ENCODE measurements around the gene FBXL15.
A peak's percentile ranks its signal among the peaks of the same experiment; 100 is the strongest.

Gene FBXL15

DNA sequence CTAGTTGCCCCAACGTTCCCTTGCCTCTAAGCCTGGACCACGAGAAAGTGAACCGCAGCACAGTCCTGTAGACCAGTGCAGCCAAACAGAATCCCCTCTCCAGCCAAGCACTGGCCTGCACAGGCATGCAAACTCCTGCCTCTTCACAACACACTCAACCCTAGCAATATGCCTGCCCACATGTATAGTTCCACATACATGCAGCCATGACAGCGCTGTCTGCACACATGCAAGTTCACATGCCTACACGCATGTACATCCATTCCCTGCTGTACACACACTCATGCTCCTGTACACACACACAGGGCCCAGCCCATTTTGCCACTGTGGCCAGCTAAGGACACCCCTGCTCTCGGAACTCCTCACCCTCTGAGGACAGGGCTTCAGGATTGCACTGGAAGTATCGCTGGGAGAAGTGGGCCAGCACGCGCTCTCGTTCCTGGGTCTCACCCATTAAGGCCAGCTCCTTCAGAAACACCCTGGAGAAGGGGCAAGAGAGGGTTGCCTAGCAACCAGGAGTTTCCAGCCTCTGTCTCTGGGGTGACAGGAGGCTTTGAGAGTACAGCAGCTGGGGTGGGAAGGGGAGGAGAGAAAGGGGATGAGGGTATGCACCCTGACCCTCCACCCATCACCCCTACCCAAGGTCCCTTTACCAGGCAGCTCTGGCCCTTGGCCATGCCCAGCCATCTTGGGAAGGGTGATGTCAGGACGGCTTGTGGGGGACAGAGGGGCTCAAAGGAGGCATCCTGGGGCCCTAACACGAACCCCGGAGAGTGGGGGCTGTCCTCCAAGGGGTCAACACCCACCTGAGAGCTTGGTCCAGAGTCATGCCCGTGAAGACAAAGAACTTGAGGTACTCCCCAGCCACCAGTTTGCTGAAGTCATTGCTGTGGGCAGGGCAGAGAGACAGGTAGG lies 9.0 kb upstream of the FBXL15 start:
- Mint-ChIP-seq H3K27ac (no peak overlapping the region), H3K27me3 (peaks cover 91% of the 10 kb centered on the region)

DNA sequence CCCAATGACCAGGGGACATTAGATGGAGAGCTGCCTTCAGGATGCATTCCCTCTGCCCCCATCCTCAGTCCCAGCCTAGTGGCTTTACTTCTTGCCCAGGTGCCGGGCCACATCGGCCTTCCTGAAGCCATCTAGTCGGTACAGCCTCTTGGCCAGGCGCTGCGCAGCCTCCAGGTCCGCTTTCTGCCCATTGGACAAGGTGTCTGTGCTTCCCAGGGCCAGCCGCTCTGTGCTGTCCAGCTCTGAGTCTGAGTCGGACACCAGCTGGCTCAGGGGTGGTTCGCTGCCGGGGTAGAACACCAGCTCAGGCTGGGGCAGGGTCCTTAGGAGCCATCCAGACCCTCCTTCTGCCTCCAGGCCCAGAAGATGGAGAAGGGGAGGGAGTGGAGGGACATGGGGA lies 8.3 kb upstream of the FBXL15 start:
- Mint-ChIP-seq H3K27ac (no peak overlapping the region), H3K4me3 (no peak overlapping the region), H3K4me1 (ENCODE audit: low read depth) (peaks cover 67% of the 10 kb centered on the region), H3K27me3 (peaks cover 90% of the 10 kb centered on the region), H3K36me3 (ENCODE audit: low read depth) (no peaks in the 10 kb centered on the region), H3K9me3 (no peaks in the 10 kb centered on the region)
- intact Hi-C loops (cut with micrococcal nuclease) = no loop called here

More for the DNA sequence above, 9.0 kb upstream of the FBXL15 start:
- Mint-ChIP-seq H3K4me1 (ENCODE audit: low read depth) (peaks cover 67% of the 10 kb centered on the region), H3K36me3 (ENCODE audit: low read depth) (no peaks in the 10 kb centered on the region), H3K9me3 (no peaks in the 10 kb centered on the region), H3K4me3 (no peak overlapping the region)
- intact Hi-C loops (cut with micrococcal nuclease) = no loop called here

DNA sequence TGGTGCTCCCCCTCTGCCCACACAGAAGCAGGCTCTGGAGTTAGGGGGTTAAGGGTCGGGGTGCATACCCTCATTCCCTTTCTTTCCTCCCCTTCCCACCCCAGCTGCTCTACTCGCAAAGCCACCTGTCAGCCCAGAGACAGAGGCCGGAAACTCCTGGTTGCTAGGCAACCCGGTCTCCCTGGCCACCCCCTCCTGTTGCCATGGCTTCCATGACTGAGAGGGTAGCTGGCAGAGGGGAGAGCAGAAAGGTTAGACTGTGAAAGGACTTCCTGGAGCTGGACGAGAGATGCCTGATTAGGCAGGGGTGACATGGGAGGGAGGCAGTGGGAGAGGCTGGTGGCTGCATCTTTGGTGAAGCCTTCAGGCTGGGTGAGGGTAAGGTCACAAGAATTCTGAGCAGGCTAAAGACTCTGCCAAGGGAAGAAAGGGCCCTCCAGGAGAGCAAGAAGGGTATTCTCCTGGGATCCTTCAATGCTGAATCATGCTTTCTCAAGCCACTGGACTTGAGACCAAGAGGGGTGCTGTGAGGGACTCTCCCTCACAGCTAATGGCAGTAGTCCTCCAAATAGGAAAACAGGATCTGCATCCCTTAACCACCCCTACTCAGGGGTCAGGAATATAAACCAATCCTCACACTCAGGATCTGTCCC lies 7.5 kb upstream of the FBXL15 start:
- Mint-ChIP-seq H3K9me3 (no peaks in the 10 kb centered on the region), H3K27ac (no peak overlapping the region), H3K36me3 (ENCODE audit: low read depth) (no peaks in the 10 kb centered on the region), H3K4me3 (no peak overlapping the region), H3K4me1 (ENCODE audit: low read depth) (peaks cover 66% of the 10 kb centered on the region), H3K27me3 (peaks cover 90% of the 10 kb centered on the region)
- intact Hi-C loops (cut with micrococcal nuclease) = no loop called here

DNA sequence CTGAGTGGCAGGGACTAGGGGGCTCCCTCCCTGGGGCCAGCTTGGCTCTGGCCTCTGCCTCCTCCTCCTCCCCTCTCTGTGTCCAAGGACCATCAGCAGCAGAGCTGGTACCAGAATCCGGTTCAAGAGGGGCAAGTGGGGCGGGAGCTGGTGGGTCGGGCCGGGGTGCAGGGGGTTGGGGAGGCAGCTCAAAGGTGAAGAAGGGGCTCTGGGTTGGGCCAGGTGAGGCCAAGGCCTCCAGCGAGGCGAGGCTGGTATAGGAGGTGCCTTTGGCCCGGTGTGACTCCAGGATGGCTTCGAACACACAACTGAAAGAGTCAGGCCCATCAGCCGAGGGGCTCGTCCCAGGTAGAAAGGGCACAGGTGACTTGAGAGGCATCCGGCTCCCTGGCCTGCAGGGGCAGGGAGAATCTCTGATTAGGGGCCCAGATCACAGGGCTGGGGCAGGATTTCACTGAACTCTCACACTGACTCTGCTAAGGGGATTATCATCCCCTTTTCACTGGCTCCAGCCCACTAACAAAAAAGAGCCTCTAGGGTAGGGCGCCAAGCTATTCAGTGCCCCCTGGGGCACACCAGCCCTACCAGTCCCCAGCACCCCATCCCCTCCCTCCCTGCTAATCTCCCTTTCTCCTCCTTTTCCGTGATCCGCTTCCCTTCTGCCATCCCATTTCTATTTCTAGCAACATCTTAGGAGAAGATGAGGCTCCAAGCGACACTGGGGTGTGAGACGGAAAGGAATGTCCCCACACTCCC lies 6.7 kb upstream of the FBXL15 start:
- Mint-ChIP-seq H3K27ac (peak overlapping the region; percentile 28), H3K4me3 (no peak overlapping the region), H3K4me1 (ENCODE audit: low read depth) (peaks cover 67% of the 10 kb centered on the region), H3K27me3 (peaks cover 91% of the 10 kb centered on the region), H3K9me3 (no peaks in the 10 kb centered on the region), H3K36me3 (ENCODE audit: low read depth) (no peaks in the 10 kb centered on the region)
- intact Hi-C loops (cut with micrococcal nuclease) = no loop called here

DNA sequence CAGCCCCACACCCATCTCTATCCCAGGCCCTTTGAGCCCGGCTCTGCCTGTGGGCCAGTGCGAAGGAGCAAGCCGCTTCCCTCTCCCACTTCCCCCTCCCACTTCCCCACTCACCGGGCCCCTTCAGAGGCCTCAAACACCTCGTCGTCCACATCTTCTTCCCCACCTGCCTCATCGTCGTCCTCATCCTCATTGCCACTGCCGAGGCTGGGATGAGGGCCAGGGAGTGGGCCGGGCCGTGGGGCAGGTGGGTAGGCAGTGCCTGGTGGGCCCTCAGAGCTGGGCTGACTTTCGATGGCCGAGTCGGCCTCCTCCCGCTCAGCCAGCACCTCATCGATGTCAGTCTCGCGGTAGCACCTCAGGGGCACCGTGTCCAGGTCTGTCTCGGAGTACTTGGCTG lies 5.9 kb upstream of the FBXL15 start:
- peak overlapping the region; percentile 28 for H3K27ac Mint-ChIP-seq
- intact Hi-C loops (cut with micrococcal nuclease) = no loop called here
- peaks cover 68% of the 10 kb centered on the region for H3K4me1 Mint-ChIP-seq (ENCODE audit: low read depth)
- H3K4me3 Mint-ChIP-seq = no peak overlapping the region
- no peaks in the 10 kb centered on the region for H3K9me3 Mint-ChIP-seq
- H3K27me3 Mint-ChIP-seq = peaks cover 91% of the 10 kb centered on the region
- no peaks in the 10 kb centered on the region for H3K36me3 Mint-ChIP-seq (ENCODE audit: low read depth)

DNA sequence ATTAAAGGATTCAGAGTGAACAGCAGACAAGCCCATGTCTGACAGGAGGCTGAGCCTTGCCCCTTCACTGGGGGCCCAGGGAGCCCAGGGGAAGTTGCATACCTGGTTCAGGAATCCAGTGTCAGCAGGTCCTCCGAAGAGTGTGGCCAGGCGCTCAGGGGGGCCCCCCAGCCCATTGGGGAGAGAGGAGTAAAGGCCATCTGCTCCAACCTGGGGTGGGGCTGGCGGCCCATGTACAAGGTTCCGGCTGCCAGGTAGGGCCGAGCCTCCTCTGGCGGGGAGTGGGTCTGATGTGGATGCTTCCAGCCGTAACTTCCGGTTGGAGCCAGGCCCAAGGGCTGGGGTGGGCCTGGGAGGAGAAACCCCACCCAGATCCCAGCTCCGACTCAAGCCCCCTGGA lies 4.4 kb upstream of the FBXL15 start:
- Mint-ChIP-seq H3K27me3 (peaks cover 78% of the 10 kb centered on the region), H3K9me3 (no peaks in the 10 kb centered on the region), H3K36me3 (ENCODE audit: low read depth) (peaks cover 7% of the 10 kb centered on the region), H3K4me3 (no peak overlapping the region), H3K4me1 (ENCODE audit: low read depth) (peaks cover 63% of the 10 kb centered on the region), H3K27ac (no peak overlapping the region)
- intact Hi-C loops (cut with micrococcal nuclease) = no loop called here

DNA sequence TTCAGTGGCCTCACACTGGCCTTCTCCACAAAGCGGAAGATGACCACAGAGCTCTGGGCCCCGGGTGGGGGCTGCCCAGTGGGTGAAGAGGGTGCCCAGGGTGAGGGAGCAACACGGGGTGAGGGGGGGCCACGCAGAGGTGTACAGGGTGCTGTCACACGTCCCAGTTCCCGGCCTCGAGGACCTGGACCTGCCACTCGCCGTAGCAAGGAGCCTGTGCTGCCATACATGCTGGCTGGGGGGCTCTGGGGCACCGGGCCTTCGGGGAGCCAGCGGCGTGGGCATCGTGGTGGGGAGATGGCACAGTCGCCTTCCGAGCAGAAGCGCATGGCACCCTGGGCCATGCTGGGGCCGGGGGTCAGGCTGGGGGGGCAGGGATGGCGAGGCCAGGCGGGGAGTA lies 3.9 kb upstream of the FBXL15 start:
- Mint-ChIP-seq H3K4me3 (no peak overlapping the region), H3K27ac (no peak overlapping the region), H3K27me3 (peaks cover 74% of the 10 kb centered on the region), H3K9me3 (no peaks in the 10 kb centered on the region), H3K4me1 (ENCODE audit: low read depth) (peaks cover 62% of the 10 kb centered on the region), H3K36me3 (ENCODE audit: low read depth) (peaks cover 11% of the 10 kb centered on the region)
- intact Hi-C loops (cut with micrococcal nuclease) = no loop called here

DNA sequence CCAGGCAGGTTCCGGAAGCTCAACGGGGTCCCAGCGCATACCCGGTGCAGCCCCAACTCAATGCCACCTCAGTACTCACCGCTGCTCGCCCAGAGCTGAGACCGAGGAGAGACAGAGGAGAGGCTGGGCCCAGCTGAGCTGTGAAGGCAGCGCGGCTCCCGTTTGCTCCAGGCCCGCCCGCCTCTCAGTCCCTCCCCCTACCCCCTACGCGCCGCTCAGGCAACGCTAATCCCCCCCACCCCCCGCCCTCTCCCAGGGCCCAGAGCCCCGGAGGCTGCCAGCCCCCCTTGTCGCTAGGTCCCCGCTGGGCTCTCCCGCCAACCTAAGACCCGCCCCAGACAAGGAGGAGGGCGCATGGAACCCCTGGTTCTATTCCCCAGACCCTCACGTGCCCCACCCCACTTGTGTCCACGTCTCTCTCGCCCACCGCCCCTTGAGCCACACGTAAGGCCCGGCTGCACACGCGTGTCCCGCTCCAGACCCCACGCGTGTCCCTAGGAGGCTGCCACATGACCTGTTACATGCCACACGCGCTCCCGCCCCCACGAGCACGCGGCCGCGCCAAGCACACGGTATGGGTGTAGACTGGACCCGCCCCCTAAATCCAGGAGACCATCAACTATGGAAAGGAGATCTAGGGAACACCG lies 1.9 kb upstream of the FBXL15 start, which contains the start of gene PSD:
Gene PSD (minus strand): TSS at position 164 of the 647 bp plus-strand sequence. CDS start 1,747 bp downstream, outside the sequence.
- H3K4me1 Mint-ChIP-seq (ENCODE audit: low read depth) = peaks cover 77% of the 10 kb centered on the region
- H3K4me3 Mint-ChIP-seq = peak within 1 kb of the TSS; percentile 85
- peaks cover 54% of the 10 kb centered on the region for H3K27me3 Mint-ChIP-seq
- intact Hi-C loops (cut with micrococcal nuclease) = no loop called here
- H3K27ac Mint-ChIP-seq = no peak within 1 kb of the TSS
- peaks cover 26% of the 10 kb centered on the region for H3K36me3 Mint-ChIP-seq (ENCODE audit: low read depth)
- no peaks in the 10 kb centered on the region for H3K9me3 Mint-ChIP-seq

DNA sequence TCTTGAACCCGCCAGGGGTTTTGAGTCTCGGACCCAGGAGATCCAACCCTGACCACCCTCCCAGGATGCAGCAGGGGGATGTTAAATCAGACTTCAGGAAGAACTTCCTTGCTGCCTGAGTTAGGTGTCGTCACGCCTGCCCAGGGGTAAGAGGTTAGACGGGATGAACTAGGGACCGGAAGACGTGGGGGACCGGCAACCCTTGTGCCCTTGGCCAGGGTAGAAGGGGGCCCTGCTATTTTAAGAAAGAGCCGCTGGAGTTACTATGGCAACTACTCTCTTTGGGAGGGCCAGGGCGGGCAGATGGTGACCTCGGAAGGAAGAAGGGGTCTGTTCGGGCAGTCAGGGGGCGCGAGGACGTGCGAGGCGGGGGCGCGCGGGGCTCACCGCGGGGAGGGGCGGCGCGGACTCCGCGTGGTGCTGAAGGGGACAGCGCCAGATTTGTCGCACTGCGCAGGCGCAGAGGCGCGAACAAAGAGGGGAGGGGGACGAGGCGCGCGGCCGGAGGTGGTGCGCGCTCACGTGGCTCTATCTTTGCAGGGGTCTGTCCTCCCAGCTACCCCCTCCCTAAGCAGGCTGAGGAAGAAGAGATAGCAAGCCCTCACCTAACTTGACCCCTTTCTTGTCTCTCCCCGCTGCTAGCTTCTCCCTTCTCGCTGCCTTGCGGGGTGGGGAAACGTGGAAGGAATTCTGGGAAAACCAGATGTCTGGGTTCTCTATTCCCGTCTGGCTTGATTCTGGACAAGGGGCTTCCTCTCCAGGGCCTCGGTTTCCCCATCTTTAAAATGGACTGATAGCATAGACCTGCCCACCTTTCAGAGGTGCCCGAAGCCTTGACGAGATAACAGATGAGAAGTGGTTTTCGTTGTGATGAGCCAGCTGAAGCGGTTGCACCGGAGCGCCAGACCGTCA lies 1.1 kb upstream of the FBXL15 start:
- Mint-ChIP-seq H3K27ac (no peak overlapping the region), H3K4me3 (peak overlapping the region; percentile 85), H3K9me3 (no peaks in the 10 kb centered on the region), H3K36me3 (ENCODE audit: low read depth) (peaks cover 34% of the 10 kb centered on the region), H3K4me1 (ENCODE audit: low read depth) (peaks cover 75% of the 10 kb centered on the region), H3K27me3 (peaks cover 46% of the 10 kb centered on the region)
- intact Hi-C loops (cut with micrococcal nuclease) = no loop called here

DNA sequence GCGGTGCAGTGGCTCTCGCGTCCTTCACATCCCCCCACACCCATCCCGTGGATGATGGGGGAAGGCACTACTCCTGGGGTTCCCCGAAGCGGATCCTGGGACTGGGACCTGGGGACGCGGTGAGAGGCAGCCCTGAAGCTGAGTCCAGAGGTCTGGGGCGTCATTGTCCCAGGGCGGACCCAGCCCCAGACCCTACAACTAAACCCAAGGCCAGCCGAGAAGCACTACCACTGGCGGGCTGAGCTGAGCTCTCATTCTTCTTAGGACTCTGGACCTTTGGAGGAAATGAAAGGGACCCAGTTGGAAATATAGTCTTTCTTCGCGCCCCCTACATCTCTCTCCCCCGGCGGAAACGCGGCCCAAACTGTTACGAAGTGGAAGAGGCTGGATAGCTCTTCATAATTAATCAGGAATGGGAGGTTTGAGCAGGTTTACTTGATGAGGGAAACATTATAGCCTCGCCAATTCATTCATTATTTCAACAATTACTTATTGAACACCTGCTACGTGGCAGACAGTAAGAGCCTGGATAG lies 389 bp upstream of the FBXL15 start:
- Mint-ChIP-seq H3K27ac (peak overlapping the region; percentile 93), H3K4me3 (peak overlapping the region; percentile 85), H3K27me3 (peaks cover 42% of the 10 kb centered on the region), H3K36me3 (ENCODE audit: low read depth) (peaks cover 41% of the 10 kb centered on the region), H3K9me3 (no peaks in the 10 kb centered on the region), H3K4me1 (ENCODE audit: low read depth) (peaks cover 68% of the 10 kb centered on the region)
- intact Hi-C loops (cut with micrococcal nuclease) = no loop called here

DNA sequence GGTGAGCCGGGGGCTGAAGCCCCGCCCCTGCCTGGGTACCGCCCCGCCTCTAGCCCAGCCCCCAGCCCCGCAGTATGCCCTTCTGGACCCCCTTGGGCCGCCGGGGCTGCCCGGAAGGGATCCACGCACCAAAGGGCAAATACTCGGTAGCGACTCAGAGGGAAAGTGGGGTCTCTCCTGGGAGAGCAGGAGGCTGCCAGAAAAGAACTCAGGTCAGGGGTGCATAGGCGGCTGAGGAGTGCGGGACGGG lies 796 bp downstream of the FBXL15 start:
- H3K27ac Mint-ChIP-seq = peak overlapping the region; percentile 93

DNA sequence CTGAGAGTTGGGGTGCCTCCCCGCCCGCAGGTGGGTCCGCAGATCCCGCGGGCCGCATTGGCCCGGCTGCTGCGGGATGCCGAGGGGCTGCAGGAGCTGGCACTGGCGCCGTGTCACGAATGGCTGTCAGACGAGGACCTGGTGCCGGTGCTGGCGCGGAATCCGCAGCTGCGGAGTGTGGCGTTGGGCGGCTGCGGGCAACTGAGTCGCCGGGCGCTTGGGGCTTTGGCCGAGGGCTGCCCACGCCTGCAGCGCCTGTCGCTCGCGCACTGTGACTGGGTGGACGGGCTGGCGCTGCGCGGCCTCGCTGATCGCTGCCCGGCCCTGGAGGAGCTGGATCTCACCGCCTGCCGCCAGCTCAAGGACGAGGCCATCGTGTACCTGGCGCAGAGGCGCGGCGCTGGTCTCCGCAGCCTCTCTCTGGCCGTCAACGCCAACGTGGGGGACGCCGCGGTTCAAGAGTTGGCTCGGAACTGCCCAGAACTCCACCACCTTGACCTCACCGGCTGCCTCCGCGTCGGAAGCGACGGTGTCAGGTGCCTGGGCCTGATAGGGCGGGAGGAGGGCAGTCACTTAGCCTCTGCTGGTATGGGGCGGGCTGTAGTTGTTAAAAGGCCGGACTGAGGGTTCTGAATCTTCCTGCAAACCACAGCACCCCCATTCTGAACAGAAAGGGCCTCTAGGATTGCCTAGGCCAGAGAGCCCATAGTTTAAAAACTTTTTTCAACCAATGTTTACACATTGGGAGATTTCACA lies 1.3 kb downstream of the FBXL15 start:
- intact Hi-C loops (cut with micrococcal nuclease) = loop anchor here (1.0 kb wide), 2 partner anchors 27 to 57 kb away; partner anchors contain the start of gene NFKB2
- Mint-ChIP-seq H3K4me1 (ENCODE audit: low read depth) (peaks cover 60% of the 10 kb centered on the region), H3K27ac (peak overlapping the region; percentile 93), H3K4me3 (peak overlapping the region; percentile 85), H3K27me3 (peaks cover 28% of the 10 kb centered on the region), H3K36me3 (ENCODE audit: low read depth) (peaks cover 58% of the 10 kb centered on the region), H3K9me3 (no peaks in the 10 kb centered on the region)

More for the DNA sequence above, 796 bp downstream of the FBXL15 start:
- intact Hi-C loops (cut with micrococcal nuclease) = loop anchor here (1.0 kb wide), 1 partner anchor 26 kb away; the partner anchor contains the start of gene NFKB2
- Mint-ChIP-seq H3K9me3 (no peaks in the 10 kb centered on the region), H3K4me3 (peak overlapping the region; percentile 85), H3K36me3 (ENCODE audit: low read depth) (peaks cover 53% of the 10 kb centered on the region), H3K27me3 (peaks cover 32% of the 10 kb centered on the region), H3K4me1 (ENCODE audit: low read depth) (peaks cover 63% of the 10 kb centered on the region)
